Stimulated activated CD4-positive, alpha-beta T cell treated with anti-CD3 and anti-CD28 coated beads, TNF-alpha, amount 100 ng/mL, for 1 hour (primary cell): Measurements from ENCODE around the gene PGLYRP4.

ENCODE experiments used
- DNase-seq, 3 donors: peaks; one replicate each; pipeline ENCODE4 v3.0.0-alpha.2; 2020; ENCODE audit warnings: low read depth in 3 of 3, low spot score in 1 of 3

Gene PGLYRP4

DNA sequence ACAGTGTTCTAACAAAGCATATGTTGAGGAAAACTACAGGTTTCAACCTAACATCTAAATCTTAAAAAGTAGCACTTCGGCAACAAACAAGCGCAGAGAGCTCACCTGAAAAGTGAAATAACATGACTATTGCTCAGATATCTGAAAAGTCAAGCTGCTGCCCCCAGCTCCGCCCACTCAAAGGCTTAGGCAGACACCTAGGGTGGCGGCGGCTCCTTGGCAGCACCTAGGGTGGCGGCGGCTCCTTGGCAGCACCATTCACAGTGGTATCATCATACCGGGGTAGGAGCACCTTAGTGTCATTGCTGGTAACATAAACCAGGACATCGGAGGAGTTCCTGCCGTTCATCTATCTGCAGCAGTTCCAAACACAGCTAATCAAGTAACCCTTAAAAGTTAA lies 30.9 kb upstream of the PGLYRP4 start:
- no peak for DNase-seq

GRCh38 chr1:153375511-153375910 lies 26.9 kb upstream of the PGLYRP4 start, which contains the start of gene S100A12:
Gene S100A12, minus strand, starts transcription at chr1:153375621. Its CDS starts 1,029 bp downstream, at chr1:153374592.
- DNase-seq, result no peak

DNA sequence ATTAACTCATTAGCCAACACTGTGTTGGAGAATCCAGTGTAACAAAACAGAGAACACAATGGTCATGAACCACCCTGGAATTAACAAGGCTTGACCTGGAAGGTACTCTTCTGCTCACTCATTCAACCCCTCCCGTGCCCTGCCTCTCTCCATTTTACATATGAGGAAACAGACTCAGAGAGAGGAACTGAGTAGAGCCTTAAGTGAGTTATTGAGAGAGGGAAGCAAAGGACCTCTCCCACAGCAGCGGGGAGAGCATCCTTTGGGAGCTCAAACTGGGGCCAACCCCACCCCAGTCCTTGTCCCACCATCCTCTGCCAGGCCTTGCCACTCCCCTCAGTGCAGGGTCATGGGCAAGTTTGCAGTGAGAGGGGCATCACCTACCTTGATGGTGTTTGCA lies 25.4 kb upstream of the PGLYRP4 start:
- DNase-seq, result no peak

GRCh38 chr1:153372571-153372970 lies 23.9 kb upstream of the PGLYRP4 start:
- no peak for DNase-seq

DNA sequence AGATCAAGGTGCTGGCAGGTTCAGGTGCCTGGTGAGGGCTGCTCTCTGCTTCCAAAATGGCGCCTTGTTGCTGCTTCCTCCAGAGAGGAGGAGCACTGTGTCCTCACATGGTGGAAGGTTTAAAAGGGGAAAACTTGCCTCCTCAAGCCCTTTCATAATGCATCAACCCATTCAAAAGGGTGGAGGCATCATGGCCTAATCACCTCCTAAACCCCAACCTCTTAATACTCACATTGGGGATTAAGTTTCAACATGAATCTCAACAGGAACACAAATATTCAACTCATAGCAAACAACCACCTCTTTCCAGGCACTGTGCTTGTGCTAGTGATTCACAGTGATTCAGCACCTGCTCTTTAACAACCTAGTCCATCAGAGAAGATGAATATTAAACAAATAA lies 22.6 kb upstream of the PGLYRP4 start:
- DNase-seq, result no peak

DNA sequence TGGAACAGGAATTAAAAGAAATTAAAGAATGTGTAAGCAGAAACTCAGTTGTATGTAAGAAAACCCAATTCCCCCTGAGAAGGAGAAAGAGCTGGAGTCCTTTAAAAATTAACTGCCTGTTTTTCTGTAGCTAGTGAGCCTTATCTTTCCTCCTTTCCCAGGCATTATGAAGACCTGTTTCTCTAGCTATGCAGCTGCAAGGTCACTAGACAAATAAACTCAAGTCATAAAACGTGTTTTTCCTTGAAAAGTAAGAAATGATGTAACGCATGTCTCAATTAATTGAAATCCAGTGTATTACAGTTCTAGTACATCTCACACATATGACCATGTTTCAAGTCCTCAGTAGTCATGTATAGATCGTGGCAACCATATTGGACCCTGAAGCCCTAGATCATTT lies 21.5 kb upstream of the PGLYRP4 start:
- no peak for DNase-seq

- DNase-seq, result no peak
Observed at GRCh38 chr1:153368495-153368894, 19.9 kb upstream of the PGLYRP4 start.

DNA sequence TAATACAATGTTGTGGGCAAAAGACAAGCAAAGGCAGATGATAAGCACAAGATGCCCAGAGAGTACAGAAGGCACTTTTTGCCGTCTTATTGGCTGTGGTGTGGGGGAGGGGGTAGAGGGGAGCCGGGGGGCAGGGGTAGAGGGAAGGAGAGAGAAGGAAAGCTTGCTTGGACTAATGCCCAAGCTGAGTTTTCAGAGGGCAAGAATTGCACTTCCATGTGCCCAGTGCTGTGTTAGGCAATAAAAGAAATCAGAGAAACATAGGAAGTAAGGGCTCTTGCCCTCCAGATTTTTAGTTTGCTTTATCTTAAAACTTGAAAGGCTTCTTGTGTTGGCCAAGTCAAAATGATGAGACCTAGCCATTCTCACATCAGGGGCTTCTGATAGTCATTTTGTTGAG lies 18.4 kb upstream of the PGLYRP4 start:
- DNase-seq, result no peak

- DNase-seq, result no peak
Observed at GRCh38 chr1:153366261-153366660, 17.6 kb upstream of the PGLYRP4 start.

DNA sequence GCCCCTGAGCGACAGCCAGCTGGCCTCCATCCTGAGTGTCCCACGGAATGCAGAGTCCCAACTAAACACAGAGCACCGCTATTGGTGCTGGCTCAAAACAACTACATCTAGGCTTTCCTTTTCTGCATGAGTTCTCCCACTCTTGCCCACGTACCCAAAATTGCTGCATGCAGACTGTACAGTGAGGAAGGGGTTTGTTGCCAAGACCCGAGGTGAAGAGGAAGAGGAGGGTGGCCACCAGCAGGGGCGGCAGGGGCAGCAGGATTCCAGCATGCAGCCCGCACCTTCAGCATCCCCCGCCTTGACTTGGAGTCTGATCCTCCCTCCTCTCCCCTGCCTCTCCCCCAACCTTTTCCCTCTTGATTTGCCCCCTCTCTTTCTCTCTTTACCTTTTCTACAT lies 17.1 kb upstream of the PGLYRP4 start:
- DNase-seq, result no peak

- DNase-seq, result no peak
Observed at GRCh38 chr1:153364766-153365666, 16.4 kb upstream of the PGLYRP4 start.

DNA sequence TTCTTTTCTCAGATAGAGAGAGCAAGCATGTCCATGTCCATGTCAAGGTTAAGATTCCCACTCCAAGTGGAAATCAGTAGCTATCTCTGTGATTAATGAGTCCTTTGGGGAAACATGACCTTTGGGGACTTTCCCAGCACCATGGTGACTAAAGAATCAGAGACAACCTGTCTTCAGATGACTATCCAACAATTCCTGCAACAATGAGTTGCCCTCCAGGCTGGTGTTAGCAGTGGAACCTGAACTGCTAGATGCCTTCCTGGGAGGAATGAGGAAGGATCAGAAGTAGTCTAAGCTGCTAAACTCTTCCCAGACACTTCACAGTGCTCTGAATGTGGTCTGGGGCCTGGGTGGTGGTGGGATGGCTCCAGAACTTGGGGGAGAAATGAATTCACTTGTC lies 15.5 kb upstream of the PGLYRP4 start:
- no peak for DNase-seq

DNA sequence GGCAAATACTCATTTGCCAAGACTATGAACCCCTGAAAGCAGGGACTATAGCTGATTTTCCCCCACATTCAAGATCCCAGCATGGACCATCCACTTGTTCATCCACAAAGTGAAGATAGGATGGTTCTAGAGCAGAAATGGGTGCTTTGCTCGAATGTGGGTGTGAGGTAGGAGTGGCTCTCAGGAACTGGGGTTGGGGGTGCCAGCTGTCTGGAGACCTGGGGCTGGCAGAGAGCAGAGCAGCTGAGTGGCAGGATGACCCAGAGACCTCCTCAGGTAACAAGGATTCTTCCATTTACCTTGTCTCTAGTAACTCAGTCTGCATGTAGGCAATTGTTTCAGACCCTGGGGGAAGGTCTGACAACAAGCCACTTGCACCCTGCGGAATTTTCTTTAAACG lies 15.0 kb upstream of the PGLYRP4 start:
- no peak for DNase-seq

GRCh38 chr1:153362187-153362775 lies 13.6 kb upstream of the PGLYRP4 start:
- no peak for DNase-seq

DNA sequence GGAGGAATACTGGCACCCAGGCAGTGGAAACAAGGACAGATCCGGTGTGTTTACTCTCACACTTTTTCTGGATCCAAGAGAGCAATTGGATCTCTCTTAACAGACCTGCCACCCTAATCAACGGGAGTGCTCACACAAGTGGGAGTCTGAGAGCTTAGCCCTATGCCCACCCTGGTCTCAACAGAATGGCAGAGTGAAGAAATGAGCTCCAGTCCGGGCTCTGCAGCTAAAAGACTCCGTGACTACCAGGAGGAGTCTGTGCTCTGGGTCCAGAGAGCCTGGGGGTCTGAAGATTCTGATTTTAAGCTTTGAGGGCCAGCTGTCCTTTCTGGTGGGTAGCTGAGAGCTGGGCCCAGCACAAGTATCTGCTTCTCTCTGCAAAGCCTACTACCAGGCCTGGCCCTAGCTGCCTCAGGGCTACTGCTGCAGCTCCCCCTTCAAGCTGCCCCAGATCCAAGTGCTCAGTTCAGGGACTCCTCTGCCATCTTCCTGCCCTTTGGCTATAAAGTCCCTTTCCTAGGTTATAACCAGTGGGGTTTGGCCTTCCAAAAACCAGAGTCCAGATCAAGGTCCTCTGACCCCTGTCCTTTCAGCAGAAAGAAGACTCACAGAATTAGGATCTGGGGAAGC lies 13.0 kb upstream of the PGLYRP4 start:
- DNase-seq, result no peak

- no peak for DNase-seq
Observed at GRCh38 chr1:153360592-153361479, 12.2 kb upstream of the PGLYRP4 start.

GRCh38 chr1:153360190-153360589 lies 11.5 kb upstream of the PGLYRP4 start:
- DNase-seq, result no peak

DNA sequence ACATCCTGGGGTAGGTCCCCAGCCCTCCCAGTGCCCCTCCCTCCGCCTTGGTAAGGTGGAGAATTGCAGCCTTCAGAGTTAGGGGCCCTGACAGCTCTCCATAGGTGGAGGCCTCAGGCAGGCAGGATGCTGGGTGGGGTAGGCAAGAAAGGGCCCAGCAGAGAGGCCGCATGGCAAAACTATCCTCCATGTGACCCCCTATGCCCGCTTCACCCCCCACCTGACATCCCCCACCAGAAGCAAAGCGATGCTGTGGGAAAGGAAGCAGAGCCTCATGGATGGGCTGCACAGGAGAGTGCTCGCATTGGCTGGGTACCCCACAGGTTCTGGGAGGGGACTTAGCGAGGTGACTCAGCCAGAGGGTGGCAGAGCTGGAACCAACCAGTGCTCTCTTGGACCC lies 10.6 kb upstream of the PGLYRP4 start:
- DNase-seq, result no peak

DNA sequence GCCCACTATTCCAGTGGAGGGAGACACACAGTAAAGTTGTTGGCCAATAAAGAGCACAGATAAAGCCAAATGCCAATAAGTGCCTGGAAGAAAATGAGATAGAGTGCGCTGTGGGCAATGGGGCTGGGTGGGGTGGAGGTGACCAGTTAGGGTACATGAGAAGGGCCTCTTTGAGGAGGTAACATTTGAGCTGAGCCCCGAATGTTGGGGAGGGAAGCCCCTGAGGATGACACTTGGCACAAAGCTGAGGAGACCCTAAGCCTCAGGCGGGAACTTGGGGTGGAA lies 10.0 kb upstream of the PGLYRP4 start:
- DNase-seq, result no peak

- no peak for DNase-seq
Observed at GRCh38 chr1:153357853-153358690, 9.4 kb upstream of the PGLYRP4 start, which contains the start of gene S100A9. Gene S100A9, plus strand, starts transcription at chr1:153357854. Its CDS starts 430 bp downstream, at chr1:153358284.
